OCI-LY1 (cell line): ENCODE results near the gene GGPS1.

Source experiments
- EZH2 ChIP-seq: fragments of 200-600 bp; sonication (generic), shearing (Covaris generic); IDR thresholded peaks from 2 replicates; pipeline ENCODE4 v1.8.0; 2017; ENCODE audit warnings: borderline replicate concordance, mixed run types, mild to moderate bottlenecking, antibody characterized with exemption, low read length, moderate library complexity, mixed read lengths
- TF ChIP-seq, protein P1 (sequence below): fragments of 200-600 bp; sonication (generic), shearing (Covaris generic); IDR thresholded peaks from 2 replicates; pipeline ENCODE4 v1.5.1; 2017; ENCODE audit warnings: mild to moderate bottlenecking, antibody characterized with exemption, low read length, moderate library complexity, mixed read lengths

DNA sequence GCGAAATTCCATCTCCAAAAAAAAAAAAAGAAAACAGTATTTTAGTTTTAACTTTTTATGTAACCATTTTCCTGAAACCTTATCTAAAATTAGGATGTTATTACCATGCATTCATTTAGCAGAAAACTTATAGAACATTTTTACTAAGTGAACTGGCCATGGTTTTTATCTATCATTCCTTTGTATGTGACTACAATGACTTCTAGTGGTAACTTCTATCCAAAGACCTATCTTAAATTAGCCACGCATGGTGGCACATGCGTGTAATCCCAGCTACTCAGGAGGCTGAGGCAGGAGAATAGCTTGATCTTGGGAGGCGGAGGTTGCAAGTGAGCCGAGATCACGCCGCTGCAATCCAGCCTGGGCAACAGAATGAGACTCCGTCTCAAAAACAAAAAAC is 11.4 kb downstream of the GGPS1 start:
- TF ChIP-seq, protein P1, sequence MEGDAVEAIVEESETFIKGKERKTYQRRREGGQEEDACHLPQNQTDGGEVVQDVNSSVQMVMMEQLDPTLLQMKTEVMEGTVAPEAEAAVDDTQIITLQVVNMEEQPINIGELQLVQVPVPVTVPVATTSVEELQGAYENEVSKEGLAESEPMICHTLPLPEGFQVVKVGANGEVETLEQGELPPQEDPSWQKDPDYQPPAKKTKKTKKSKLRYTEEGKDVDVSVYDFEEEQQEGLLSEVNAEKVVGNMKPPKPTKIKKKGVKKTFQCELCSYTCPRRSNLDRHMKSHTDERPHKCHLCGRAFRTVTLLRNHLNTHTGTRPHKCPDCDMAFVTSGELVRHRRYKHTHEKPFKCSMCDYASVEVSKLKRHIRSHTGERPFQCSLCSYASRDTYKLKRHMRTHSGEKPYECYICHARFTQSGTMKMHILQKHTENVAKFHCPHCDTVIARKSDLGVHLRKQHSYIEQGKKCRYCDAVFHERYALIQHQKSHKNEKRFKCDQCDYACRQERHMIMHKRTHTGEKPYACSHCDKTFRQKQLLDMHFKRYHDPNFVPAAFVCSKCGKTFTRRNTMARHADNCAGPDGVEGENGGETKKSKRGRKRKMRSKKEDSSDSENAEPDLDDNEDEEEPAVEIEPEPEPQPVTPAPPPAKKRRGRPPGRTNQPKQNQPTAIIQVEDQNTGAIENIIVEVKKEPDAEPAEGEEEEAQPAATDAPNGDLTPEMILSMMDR, result no peak
- no peak for TF ChIP-seq EZH2
